Progenitor cell of endocrine pancreas (in vitro differentiated cells): ENCODE measurements around the gene HS2ST1. TPM values are rescaled to one million over a fixed set of nuclear protein-coding genes. Genes with fewer than 3 reads are reported as not detected.

Experiments used
- DNase-seq: peaks from one replicate; pipeline ENCODE4 v3.0.0; 2021; ENCODE audit warnings: low spot score; ENCODE audit not compliant: unreplicated experiment
- H3K27ac Mint-ChIP-seq: 2 replicates; pipeline ENCODE4 v1.8.0; 2021; ENCODE audit warnings: mild to moderate bottlenecking, moderate library complexity, mixed read lengths
- H3K27me3 Mint-ChIP-seq: 2 replicates; pipeline ENCODE4 v1.8.0; 2021; ENCODE audit warnings: mixed read lengths
- H3K36me3 Mint-ChIP-seq: 2 replicates; pipeline ENCODE4 v1.8.0; 2022; ENCODE audit warnings: mixed read lengths; ENCODE audit not compliant: insufficient read depth
- H3K4me1 Mint-ChIP-seq: 2 replicates; pipeline ENCODE4 v1.8.0; 2021; ENCODE audit warnings: low read depth, mixed read lengths
- H3K4me3 Mint-ChIP-seq: 2 replicates; pipeline ENCODE4 v1.8.0; 2021; ENCODE audit warnings: low read depth, mild to moderate bottlenecking, moderate library complexity, mixed read lengths
- H3K9me3 Mint-ChIP-seq: 2 replicates; pipeline ENCODE4 v1.8.0; 2021; ENCODE audit warnings: low read depth, mixed read lengths
- CTCF ChIP-seq: fragments of 200-600 bp; sonication (generic); IDR thresholded peaks from one replicate; pipeline ENCODE4 v1.5.0; 2021; ENCODE audit warnings: antibody characterized with exemption, mild to moderate bottlenecking; ENCODE audit not compliant: unreplicated experiment
- total RNA-seq: library from RNA; stranded (reverse); gene quantifications from 2 replicates; pipeline ENCODE4 v1.2.1, GENCODE V29; 2021

The HS2ST1 gene
- total RNA-seq, 1 donor from 2014 or later = 41.4 TPM

GRCh38 chr1:87030740-87031690, 116.6 kb downstream of the HS2ST1 start:
- Mint-ChIP-seq H3K27me3 (no peaks in the 10 kb centered on the region), H3K4me3 (no peak overlapping the region), H3K4me1 (peaks cover 3% of the 10 kb centered on the region), H3K9me3 (no peaks in the 10 kb centered on the region), H3K36me3 (no peaks in the 10 kb centered on the region), H3K27ac (no peak overlapping the region)
- TF ChIP-seq CTCF = no peak
- DNase-seq = no peak

GRCh38 chr1:87034351-87034750, 119.9 kb downstream of the HS2ST1 start:
- Mint-ChIP-seq H3K4me3 (no peak overlapping the region), H3K27me3 (no peaks in the 10 kb centered on the region), H3K4me1 (peaks cover 3% of the 10 kb centered on the region), H3K36me3 (no peaks in the 10 kb centered on the region), H3K27ac (no peak overlapping the region), H3K9me3 (no peaks in the 10 kb centered on the region)
- TF ChIP-seq CTCF = no peak
- no peak for DNase-seq

- no peak for DNase-seq
- no peak overlapping the region for H3K27ac Mint-ChIP-seq
Measured at GRCh38 chr1:87039096-87039495, 124.7 kb downstream of the HS2ST1 start.

GRCh38 chr1:87042111-87042811, 127.8 kb downstream of the HS2ST1 start:
- H3K4me1 Mint-ChIP-seq = no peaks in the 10 kb centered on the region
- TF ChIP-seq CTCF = no peak
- H3K4me3 Mint-ChIP-seq = no peak overlapping the region
- H3K9me3 Mint-ChIP-seq = peaks cover 8% of the 10 kb centered on the region
- DNase-seq = no peak
- H3K36me3 Mint-ChIP-seq = peaks cover 6% of the 10 kb centered on the region
- no peak overlapping the region for H3K27ac Mint-ChIP-seq
- H3K27me3 Mint-ChIP-seq = no peaks in the 10 kb centered on the region

More at GRCh38 chr1:87039096-87039495, 124.7 kb downstream of the HS2ST1 start:
- Mint-ChIP-seq H3K9me3 (no peaks in the 10 kb centered on the region), H3K4me1 (peaks cover 3% of the 10 kb centered on the region), H3K36me3 (no peaks in the 10 kb centered on the region), H3K4me3 (no peak overlapping the region), H3K27me3 (no peaks in the 10 kb centered on the region)
- no peak for TF ChIP-seq CTCF

GRCh38 chr1:87044424-87044823, 130.0 kb downstream of the HS2ST1 start:
- Mint-ChIP-seq H3K9me3 (peaks cover 15% of the 10 kb centered on the region), H3K4me3 (no peak overlapping the region), H3K27me3 (no peaks in the 10 kb centered on the region), H3K4me1 (no peaks in the 10 kb centered on the region), H3K36me3 (peaks cover 12% of the 10 kb centered on the region), H3K27ac (no peak overlapping the region)
- DNase-seq = no peak
- no peak for TF ChIP-seq CTCF
